SK-MEL-5 (cell line): ENCODE measurements around the gene TNFAIP8. TPM values are rescaled to one million over a fixed set of nuclear protein-coding genes. Genes with fewer than 3 reads are reported as not detected.
A peak's percentile ranks its signal among the peaks of the same experiment; 100 is the strongest.

Experiments
- DNase-seq: peaks from one replicate; pipeline ENCODE4 v3.0.0-alpha.2; 2016; ENCODE audit warnings: low read depth, low spot score
- in situ Hi-C: cut with HindIII; loops from 2 replicates; pipeline ENCODE4 v1.10.0; 2016; ENCODE audit warnings: low sequenced_read_pairs, high pct_unique_total_duplicates, low pct_unique_long_range_greater_than_20kb
- total RNA-seq: library from RNA; depleted of rRNA; stranded (reverse); fragments of >200 nt; shearing (Covaris generic); gene quantifications from 2 replicates; pipeline ENCODE4 v1.2.3, GENCODE V29; 2014

Gene TNFAIP8
- total RNA-seq, 1 experiment from 2014 or later = 5.6 TPM

DNA sequence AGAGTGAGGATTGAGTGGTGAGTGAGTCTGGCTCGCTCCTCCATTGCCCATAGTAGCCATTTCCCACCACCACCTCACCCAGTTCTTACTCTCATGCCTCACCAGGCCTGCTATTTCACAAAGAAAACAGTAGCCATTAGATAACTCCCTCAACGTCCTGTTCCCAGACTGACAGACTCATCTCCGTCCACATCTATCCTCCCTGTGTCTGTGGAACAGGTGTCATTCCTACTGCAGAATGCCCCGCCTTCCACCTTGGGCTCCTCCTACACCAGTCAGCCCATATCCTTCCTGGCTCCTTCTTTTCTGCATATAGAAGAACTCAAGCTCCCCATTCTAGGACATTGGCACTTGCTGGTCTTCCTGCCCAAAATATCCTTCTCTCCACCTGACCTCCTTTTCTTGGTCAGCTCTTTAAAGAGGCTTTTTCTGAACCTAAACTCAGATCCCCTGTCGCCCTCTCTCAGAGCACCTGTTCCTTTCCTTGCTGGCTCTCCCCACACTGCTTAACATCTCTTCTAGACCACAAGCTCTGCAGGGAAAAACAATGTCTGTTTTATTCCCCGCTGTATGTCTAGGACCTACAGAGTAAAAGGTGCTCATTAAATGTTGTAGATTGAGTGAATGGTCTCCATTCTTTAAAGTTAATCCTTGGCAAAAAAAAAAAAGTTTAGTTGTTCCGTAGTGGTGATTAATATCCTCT is 3.2 kb downstream of the TNFAIP8 start:
- in situ Hi-C loops = no loop called here
- no peak for DNase-seq

DNA sequence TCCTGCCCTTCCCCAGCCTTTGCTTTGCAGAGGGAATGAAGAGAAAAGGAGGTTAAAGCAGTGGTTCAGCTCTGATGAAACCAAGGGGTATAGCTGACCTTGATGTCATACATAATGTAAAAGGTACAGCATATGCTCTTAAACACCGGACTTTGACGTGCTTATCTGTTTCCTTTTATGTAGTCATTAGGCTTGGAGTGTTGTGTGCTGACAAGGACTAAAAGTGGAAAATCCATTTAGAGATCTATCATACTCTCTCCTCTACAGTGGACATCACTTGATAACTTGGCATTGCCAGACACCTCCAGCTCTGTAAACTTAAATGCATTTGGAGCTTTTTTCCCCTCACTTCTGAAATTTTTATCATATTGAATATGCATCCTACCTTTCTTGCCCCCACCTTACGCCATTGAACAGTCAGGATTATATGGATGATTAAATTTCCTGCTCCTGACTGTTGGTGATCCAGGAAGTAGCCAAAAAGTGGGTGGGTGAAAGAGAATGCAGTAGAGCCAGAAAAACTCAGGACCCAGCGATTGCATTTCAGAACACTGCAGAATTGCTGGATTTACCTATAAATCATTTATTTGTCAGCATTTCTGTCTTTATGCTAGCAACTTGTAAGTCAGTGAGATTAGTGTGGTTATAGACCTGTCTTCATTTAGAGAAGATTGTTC is 4.1 kb downstream of the TNFAIP8 start:
- in situ Hi-C loops = no loop called here

DNA sequence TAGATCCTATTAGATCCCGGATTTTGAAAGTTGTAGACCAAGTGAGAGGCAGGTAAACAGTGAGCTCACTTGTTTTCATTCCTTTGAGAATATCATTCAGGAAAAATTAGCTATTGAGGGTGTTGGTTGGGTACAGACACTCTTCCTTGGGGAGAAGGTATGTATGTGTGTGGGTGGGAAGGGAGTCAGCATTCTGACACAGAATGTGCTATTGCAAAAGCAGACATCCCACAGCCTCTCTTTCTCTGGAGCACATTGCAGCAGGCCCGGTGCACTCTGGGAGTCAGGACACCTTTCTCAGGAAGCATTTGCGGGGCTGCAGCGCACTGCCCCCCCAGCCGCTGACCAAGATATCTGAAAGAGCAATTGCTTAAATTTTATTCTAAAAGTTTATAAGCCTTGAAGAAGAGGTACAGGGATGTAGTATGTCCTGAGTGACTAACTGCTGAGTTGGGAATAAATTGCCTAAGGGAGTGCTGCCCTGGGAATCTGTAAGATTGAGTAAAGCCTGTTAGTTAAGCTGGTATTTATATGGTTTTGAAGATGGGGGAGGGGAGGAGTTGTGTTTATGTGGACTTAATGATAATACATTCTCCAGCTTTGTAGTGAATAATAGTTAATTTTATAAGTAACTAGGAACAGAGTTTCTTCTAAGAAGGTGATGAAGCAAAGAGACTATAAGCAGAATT is 5.2 kb downstream of the TNFAIP8 start:
- in situ Hi-C loops = no loop called here
- no peak for DNase-seq

More for the DNA sequence above, 4.1 kb downstream of the TNFAIP8 start:
- no peak for DNase-seq

DNA sequence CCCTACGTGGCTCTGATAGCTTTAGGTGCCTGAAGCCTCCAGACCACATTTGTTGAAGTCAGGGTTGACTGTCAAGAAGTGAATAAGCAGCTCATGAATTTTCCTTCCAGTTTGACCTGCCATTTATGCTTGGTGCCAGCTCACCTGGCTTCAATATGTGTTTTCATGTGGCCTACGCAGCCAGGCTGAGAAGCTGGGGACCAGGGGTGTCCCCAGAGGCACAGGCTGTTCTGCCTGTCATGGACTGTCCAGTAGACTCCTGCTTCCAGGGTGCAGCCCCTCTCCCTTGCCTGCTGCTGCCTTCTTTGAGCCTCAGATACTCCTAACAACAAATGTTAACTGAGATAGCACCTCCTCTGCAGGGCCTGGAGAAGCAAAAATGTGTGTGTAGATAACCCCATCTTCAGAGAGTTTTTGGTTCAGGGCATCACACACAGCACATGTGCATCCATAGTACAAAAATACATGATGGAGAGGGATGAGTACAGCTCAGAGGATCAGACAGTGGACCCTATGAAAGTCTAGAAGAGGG is 5.8 kb downstream of the TNFAIP8 start:
- DNase-seq = no peak
- in situ Hi-C loops = no loop called here

DNA sequence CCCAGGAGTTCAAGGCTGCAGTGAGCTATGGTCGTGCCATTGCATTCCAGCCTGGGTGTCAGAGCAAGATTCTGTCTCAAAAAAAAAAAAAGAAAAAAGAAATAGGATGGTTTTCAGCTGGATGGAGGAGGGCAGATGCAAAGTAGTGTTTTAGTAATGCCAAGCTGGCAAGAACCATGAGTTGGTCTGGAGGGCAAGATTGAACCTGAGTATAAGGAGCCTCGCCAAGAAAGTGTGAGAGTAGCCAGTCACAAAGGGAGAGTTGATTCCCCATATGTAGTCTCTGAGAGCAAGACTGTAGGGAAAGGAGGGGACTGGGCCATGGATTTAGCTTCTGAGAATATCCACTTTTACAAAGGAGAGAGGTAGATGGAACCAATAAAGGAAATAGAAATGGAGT is 6.9 kb downstream of the TNFAIP8 start:
- in situ Hi-C loops = no loop called here
- DNase-seq = no peak

DNA sequence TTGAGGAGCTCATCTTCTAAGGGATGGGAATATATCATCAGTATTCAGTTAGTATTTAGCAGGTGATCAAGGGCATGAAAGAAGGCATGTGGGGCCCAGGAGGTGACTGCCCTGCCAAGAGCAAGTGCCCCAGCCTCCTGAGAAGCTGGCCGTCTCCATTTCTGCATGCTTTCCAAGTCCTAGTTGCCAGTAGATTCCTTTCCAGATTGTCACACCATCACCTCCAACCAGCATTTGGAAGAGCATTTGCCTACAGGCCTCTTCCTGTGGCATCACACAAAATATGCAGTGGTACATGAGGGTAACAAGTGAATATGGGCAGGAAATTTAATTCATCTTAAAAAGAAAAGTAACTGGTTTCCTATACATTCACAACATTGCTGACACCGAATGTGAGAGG is 7.5 kb downstream of the TNFAIP8 start:
- no peak for DNase-seq
- in situ Hi-C loops = no loop called here

DNA sequence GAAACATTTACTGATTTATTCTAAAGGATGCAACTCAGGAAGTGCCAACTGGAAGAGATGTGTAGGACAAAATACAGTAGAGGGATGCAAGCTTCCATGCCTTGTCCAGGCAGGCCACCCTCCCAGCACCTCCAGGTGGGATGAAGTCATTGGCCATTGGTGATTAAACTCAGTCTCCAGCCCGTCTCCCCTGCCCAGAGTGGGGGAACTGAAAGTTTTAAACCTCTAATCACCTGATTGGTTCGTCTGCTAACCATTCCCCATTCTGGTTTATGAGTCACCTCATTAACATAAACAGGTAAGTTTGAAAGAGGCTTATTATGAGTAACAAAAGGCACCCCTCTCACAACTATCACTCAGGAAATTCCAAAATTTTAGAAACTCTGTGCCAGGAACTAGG is 8.1 kb downstream of the TNFAIP8 start:
- no peak for DNase-seq
- in situ Hi-C loops = no loop called here

DNA sequence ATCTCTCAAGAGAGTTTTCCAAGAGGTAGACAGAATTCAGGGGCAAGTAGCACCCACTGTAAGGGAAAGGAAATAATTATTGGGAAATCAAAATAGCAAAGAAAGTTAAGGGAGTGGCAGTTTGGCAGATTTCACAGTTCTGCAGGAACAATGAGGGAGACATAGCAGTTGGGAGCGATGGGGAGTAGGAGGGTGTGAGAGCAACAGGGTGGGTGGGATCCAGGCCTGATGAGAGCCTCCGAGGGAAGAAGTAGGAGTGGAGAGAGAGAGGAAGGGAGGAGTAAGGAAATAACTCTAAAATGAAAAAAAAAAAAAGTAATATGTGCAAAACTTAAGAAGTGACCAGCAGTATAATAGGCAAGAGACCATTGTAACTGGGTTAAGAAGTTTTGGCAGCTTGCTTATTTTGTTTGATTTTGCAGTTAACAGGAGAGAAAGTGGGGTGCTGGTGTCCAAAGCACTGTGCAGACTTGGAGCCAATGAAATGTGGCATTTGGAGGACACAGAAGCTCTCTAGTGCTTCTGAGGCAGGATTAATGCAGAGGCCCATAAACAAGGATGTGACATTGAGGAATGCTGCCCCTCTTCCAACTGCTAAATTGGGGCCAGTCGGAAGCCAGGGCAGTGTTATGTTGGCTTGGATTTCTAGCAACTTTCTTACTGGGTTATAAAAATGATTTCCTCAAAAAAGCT is 10.2 kb downstream of the TNFAIP8 start:
- no peak for DNase-seq
- in situ Hi-C loops = no loop called here

DNA sequence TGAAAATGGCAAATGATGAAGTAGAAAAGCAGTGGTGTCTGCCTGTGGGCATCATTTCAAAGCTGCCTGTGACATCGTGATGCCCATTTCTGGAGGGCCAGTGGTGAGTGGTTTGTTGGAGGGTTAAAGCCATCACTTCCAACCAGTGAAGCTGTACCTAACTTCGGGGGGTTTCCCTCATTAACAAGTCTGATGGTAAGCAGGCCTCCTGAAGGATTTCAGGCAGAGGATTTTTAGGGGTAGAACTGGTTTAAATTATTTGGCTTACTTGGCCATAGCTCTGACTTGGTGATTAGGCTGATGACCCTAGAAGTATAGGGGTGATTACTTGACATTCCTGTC is 10.7 kb downstream of the TNFAIP8 start:
- no peak for DNase-seq
- in situ Hi-C loops = no loop called here

DNA sequence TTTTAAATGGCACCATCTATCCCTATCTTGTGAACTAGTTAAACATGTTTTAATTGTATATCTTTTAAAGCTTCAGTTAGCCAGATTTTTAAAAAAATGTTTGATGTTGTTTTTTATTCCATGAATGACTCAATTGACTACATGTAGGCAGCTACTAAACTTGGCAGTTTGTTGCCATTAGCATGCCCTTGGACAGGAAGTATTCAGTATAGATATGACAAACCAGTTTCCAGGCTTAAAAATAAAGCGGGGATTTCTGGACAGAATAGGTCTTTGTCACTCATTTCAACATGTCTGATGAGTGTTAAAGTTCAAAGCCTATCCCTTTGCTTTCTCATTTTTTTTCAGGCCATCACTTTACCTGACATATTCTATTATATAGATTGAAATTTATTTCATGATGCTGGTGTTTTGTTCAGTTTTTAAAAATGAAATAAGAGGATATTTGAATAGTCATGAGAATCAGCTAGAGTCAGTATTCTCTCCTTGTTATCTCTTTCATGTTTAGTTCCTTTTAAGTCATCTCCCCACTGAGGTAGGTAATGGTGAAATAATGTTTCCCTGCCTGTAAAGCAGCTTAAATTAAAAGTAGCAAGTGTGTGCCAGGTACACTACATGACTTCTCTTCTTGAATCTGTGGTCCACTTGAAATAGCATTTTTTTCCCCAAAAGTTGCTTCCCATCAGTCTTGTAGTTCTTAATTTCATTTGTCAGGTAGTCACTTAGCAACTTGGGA is 11.9 kb downstream of the TNFAIP8 start:
- in situ Hi-C loops = no loop called here
- DNase-seq = peak; percentile 32

DNA sequence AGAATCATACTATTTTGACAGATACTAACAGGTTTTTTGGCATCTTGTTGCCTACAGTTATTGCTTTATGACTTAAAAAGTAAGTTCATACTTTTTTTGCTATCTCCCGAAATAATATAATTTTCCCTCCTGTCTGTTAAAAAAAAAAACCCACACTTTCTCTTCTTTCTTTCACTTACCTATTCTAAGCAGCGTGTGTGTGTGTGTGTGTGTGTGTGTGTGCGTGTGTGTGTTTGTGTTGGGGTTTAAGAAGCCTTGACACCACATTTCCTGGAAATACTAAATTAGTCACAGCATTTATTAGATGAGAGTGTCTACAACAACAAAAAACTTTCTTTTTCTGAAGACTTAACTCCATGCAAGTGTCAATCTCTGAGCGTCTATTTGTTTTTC is 12.4 kb downstream of the TNFAIP8 start:
- DNase-seq = no peak
- in situ Hi-C loops = no loop called here

DNA sequence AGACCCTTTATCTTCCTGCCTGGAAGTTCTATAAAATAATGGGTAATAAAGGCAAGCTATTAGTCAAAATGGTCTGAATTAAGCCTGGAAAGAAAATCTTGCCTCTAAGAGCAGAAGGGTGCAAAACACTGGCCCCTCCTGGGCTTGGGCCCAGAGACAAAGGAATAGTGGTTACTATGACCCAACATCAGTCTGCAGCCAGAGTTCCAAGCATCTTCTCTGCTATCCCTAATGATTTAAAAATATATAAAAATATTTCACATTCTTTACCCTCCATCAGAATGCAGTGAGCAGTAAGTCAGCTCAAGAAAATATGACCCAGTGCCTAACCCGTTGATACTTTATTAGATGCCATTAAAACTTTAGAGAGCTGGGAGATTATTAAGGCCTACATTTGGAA is 14.7 kb downstream of the TNFAIP8 start:
- DNase-seq = no peak
- in situ Hi-C loops = no loop called here

DNA sequence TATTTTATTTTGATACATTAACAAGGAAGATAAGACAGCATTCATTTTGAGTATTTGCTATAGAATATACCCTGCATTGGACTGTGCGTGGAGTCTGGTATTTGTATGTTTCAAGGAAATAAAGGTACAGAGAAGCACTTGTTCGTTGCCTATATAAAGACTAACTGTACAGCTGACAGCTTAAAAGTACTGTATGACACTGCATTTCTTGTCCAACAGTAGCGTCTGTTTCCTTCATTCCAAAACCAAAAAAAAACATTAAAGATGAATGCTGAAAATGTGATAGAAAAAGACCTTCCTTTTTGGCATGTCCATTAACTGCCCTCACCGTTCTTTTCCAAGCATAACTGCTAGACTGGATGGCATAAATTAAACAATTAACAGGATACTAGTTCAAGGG is 15.3 kb downstream of the TNFAIP8 start:
- no peak for DNase-seq
- in situ Hi-C loops = no loop called here

DNA sequence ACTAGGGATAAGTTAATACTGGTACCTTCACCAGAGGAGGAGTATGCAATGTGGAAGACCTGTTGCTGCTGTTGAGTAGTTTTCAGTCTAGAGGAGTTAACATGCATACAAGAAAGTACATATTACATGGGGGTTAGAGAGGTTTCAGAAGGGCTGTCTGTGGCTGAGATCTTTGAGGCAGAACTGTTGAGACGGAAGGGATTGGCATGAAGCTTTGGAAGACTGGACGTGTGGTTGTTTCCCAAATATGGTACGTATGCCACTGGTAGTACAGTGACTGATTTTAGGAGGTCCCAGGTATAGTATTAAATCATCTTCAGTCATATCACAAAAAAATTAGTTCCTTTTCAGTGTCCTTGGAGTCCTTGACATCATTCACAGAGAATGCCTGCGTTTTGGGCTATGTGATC is 17.6 kb downstream of the TNFAIP8 start:
- DNase-seq = no peak
- in situ Hi-C loops = no loop called here

DNA sequence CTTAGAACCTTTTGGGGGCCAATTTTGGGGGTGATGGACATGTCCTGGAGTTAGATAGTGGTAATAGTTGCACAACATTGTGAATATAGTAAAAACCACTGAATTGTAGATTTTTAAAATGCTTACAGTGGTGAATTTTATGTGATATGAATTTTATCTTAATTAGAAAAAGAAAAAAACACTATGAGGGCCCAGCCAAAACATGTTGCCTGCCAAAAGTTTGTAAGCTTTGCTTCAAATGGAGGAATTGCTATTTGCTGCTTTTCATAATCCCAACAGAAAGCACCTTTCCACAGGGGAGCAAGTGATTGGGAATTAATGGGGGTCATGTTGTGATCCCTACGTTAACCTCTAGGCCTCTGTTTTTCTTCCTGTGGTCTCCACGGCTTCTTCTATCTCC is 19.1 kb downstream of the TNFAIP8 start:
- DNase-seq = no peak
- in situ Hi-C loops = no loop called here

DNA sequence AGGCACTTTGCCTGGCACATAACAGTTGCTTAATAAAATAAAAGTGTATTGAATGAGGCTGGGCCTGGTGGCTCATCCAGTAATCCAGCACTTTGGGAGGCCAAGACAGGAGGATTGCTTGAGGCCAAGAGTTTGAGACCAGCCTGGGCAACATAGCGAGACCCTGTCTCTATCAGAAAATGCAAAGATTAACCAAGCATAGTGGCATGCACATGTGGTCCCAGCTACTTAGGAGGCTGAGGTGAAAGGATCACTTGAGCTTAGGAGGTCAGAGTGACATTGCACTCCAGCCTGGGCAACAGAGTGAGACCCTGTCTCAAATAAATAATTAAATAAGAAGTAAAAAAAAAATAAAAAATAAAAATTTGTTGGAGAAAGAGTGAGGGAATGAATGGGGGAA is 21.2 kb downstream of the TNFAIP8 start:
- in situ Hi-C loops = no loop called here
- no peak for DNase-seq

DNA sequence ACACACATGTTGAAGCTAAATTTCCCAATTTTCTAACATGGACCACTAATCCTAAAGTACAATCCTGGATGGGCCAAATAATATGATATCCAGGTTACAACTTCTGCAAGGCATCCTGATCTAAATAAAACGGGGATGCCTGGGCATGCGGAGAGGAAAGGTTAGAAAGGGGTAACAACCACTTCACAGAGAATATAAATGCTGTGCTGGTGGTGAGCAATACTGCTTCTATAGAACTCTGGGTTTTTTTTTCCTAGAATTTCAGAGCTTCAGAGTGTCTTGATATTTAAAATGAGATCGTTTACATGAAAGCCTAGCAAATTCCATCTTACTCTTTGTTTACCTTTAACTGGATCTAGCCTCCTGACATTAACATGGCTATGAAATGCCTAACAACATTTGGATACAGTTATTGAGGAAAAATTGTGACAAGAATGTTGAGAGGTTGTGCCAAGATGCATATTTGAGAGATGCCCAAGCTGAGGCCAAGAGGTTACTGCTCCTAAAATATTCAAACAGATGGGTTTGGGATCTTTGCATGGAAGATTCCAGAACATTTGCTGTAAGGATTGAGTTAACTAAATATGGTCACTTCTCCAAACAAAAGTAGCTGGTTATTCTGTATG is 22.4 kb downstream of the TNFAIP8 start:
- in situ Hi-C loops = no loop called here
- DNase-seq = no peak
